Breast epithelium (tissue), 4 donors: ENCODE data around the gene DNAJC21. TPM values are rescaled to one million over a fixed set of nuclear protein-coding genes. Genes with fewer than 3 reads are reported as not detected.
"Not testable (repeated sequence)": the region's sequence is repeated elsewhere in the genome, so short reads cannot be mapped to it uniquely, and the experiment has no call there.

ENCODE experiments used
- DNase-seq, 2 donors: peaks; one replicate each; pipeline ENCODE4 v3.0.0-alpha.2; 2019; ENCODE audit warnings: low spot score in 2 of 2
- H3K27ac ChIP-seq, 2 donors: fragments of 200-600 bp; sonication (generic) in 1 of 2; one replicate each; pipeline ENCODE4 v1.5.1; 2016 to 2019; ENCODE audit warnings: mild to moderate bottlenecking in 1 of 2
- H3K27me3 ChIP-seq, 2 donors: fragments of 200-600 bp; sonication (generic) in 1 of 2; one replicate each; pipeline versions ENCODE4 v1.5.1 to v1.6.0; 2017 to 2019; ENCODE audit warnings: control low read depth in 1 of 2, mild to moderate bottlenecking in 1 of 2
- H3K36me3 ChIP-seq: fragments of 200-600 bp; one replicate; pipeline ENCODE4 v1.5.1; 2019
- H3K4me1 ChIP-seq, 2 donors: fragments of 200-600 bp; sonication (generic); one replicate each; pipeline ENCODE4 v1.5.1; 2016 to 2019; ENCODE audit warnings: control low read depth in 1 of 2
- H3K4me3 ChIP-seq, 3 donors: fragments of 200-600 bp; sonication (generic); 1 replicate in 2 of 3; 2 replicates in 1 of 3; pipeline ENCODE4 v1.5.1; 2016 to 2019; ENCODE audit warnings: mild to moderate bottlenecking in 3 of 3, moderate library complexity in 2 of 3
- H3K9me3 ChIP-seq, 2 donors: fragments of 200-600 bp; sonication (generic) in 1 of 2; one replicate each; pipeline ENCODE4 v1.5.1; 2016 to 2019; ENCODE audit warnings: control low read depth in 1 of 2
- POLR2A ChIP-seq: fragments of 450-650 bp; IDR thresholded peaks from one replicate; pipeline ENCODE4 v1.6.1; 2016; ENCODE audit warnings: antibody characterized with exemption, mild to moderate bottlenecking, moderate library complexity
- POLR2AphosphoS5 ChIP-seq, 3 donors: sonication (generic); formaldehyde crosslinking; IDR thresholded peaks; one replicate each; pipeline ENCODE4 v1.6.1; 2017; ENCODE audit warnings: antibody characterized with exemption in 3 of 3
- intact Hi-C: fragments of 100-400 bp; cut with DNase I; formaldehyde crosslinking; loops from one replicate; pipeline ENCODE4 v1.15.1; 2023; ENCODE audit warnings: low total_unique reads
- total RNA-seq, 3 donors: library from RNA; depleted of rRNA; stranded (reverse); fragments of >200 nt; gene quantifications; one replicate each; pipeline ENCODE4 v1.1.0, GENCODE V29; 2016
- TF ChIP-seq, protein P1 (sequence below), 3 donors: fragments of 450-650 bp; IDR thresholded peaks; one replicate each; pipeline ENCODE4 v1.5.1; 2016 to 2017; ENCODE audit warnings: antibody characterized with exemption in 3 of 3, mild to moderate bottlenecking in 3 of 3, moderate library complexity in 3 of 3

DNAJC21 gene
- total RNA-seq, 3 donors from 2014 or later, result 33.8 to 39.8 (median 36.9) TPM

DNA sequence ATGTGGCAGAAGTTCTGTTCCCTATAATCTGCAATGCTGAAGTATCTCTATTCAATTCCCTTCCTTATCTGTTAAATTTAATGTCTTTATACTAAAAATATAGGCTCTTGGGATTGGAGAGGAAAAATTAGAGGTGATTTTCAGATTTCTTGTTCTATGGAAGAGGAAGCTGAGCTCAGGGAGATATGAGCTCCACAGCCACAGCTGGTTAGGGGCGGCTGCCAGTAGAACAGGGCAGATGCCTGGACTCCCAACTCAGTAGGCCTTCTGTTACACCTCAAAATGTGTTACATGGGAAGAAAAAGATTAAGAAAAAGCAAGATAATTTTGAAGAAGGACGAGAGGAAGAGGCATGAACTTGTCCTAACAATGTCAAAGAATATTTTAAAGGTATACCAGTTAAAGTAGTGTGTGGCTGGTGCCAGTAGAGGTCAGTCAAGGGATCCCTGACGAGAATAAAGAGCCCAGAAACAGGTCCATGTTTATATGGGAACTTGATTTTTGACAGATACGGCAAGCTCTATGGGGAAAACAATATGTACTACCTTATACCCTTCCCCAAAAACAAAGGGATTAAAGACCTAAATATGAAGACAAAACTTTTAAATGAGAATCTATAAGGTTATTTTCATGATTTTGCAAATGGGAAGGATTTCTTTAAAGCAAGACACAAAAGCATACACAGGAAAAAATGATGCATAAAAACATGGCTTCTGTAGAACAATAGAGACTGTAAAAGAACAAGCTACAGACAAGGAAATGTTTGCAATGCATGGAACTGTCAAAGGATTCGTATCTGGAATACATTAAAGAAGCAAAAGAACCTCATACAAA, 28.7 kb downstream of the DNAJC21 start:
- intact Hi-C loops, result no loop called here
- no peak overlapping the region for H3K27ac ChIP-seq

DNA sequence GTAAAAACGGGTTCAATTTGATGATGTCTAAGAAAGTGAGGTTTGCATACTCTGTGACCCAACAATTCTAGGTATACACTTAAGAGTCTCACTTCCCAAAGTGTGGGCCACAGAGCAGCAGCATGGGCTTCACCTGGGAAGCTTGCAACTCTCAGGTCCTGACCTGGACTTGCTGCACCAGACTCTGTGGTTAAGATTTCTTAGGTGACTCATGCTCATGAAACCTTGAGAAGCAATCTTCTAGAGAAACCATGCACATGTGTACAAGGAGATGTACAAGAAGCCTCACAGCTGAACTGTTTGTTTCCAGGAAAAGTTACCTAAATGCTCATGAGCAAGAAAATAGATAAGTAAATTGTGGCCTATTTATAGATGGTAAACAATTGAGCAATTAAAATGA, 30.0 kb downstream of the DNAJC21 start:
- no peaks in the 10 kb centered on the region for H3K27me3 ChIP-seq
- TF ChIP-seq POLR2AphosphoS5 (IDR thresholded peaks at IDR 0.05) (no peak), POLR2A (no peak)
- TF ChIP-seq, protein P1, sequence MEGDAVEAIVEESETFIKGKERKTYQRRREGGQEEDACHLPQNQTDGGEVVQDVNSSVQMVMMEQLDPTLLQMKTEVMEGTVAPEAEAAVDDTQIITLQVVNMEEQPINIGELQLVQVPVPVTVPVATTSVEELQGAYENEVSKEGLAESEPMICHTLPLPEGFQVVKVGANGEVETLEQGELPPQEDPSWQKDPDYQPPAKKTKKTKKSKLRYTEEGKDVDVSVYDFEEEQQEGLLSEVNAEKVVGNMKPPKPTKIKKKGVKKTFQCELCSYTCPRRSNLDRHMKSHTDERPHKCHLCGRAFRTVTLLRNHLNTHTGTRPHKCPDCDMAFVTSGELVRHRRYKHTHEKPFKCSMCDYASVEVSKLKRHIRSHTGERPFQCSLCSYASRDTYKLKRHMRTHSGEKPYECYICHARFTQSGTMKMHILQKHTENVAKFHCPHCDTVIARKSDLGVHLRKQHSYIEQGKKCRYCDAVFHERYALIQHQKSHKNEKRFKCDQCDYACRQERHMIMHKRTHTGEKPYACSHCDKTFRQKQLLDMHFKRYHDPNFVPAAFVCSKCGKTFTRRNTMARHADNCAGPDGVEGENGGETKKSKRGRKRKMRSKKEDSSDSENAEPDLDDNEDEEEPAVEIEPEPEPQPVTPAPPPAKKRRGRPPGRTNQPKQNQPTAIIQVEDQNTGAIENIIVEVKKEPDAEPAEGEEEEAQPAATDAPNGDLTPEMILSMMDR (IDR thresholded peaks at IDR 0.05), result no peak
- no peak overlapping the region for H3K27ac ChIP-seq
- no peaks in the 10 kb centered on the region for H3K4me1 ChIP-seq
- intact Hi-C loops, result no loop called here
- H3K4me3 ChIP-seq, result no peak overlapping the region
- no peaks in the 10 kb centered on the region for H3K36me3 ChIP-seq
- no peak for DNase-seq
- no peaks in the 10 kb centered on the region for H3K9me3 ChIP-seq

More for the DNA sequence above, 28.7 kb downstream of the DNAJC21 start:
- no peak overlapping the region for H3K4me3 ChIP-seq
- no peaks in the 10 kb centered on the region for H3K9me3 ChIP-seq
- no peak for TF ChIP-seq POLR2A
- TF ChIP-seq, protein P1 (IDR thresholded peaks at IDR 0.05), result peak in 2 of 3 donors; percentile 27 to 35
- no peaks in the 10 kb centered on the region for H3K36me3 ChIP-seq
- DNase-seq, result no peak
- H3K27me3 ChIP-seq, result no peaks in the 10 kb centered on the region
- H3K4me1 ChIP-seq, result no peaks in the 10 kb centered on the region

DNA sequence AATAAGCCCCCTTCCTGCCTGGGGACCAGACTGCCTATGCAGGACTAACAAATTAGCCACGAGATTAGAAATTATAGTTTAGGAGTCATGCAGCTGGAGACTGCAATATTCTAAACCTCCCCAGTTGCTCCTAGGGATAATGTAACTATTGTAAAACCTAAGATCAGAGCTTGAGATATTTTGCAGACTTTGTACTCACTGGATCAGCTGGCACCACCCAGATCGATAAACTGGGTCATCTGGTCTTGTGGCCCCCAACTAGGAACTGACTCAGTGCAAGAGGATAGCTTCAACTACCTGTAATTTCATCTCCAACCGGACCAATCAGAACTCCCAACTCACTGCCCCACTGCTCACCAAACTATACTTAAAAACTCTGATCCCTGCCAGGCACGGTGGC, 38.2 kb downstream of the DNAJC21 start:
- no peak for TF ChIP-seq POLR2AphosphoS5 (IDR thresholded peaks at IDR 0.05)
- H3K4me3 ChIP-seq, result no peak overlapping the region
- no peaks in the 10 kb centered on the region for H3K4me1 ChIP-seq
- peaks cover 0 to 6% of the 10 kb centered on the region in 2 donors for H3K9me3 ChIP-seq
- intact Hi-C loops, result no loop called here
- DNase-seq, result no peak
- H3K27ac ChIP-seq, result no peak overlapping the region
- no peaks in the 10 kb centered on the region for H3K36me3 ChIP-seq
- H3K27me3 ChIP-seq, result no peaks in the 10 kb centered on the region

DNA sequence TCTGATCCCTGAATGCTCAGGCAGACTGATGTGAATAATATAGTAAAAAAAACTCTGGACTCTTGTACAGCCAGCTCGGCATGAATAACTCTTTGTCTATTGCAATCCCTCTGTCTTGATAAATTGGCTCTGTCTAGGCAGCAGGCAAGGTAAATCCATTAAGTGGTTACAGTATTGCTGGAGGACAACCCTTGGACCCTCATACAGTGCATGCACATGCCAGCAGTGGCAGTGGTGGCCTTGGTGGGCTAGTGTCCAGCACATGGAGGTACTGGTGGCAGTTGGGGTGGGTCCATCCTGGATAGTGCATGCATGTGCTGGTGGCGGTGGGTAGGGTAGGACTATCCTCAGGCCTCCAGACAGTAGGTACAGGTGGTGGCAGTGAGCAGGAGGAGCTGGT, 38.9 kb downstream of the DNAJC21 start:
- intact Hi-C loops, result no loop called here
- DNase-seq, result no peak
- Histone ChIP-seq H3K27me3 (no peaks in the 10 kb centered on the region), H3K9me3 (peaks cover 0 to 6% of the 10 kb centered on the region in 2 donors), H3K36me3 (no peaks in the 10 kb centered on the region), H3K4me3 (no peak overlapping the region), H3K27ac (no peak overlapping the region), H3K4me1 (no peaks in the 10 kb centered on the region)
- no peak for TF ChIP-seq POLR2AphosphoS5 (IDR thresholded peaks at IDR 0.05)
- TF ChIP-seq POLR2A, result no peak
- TF ChIP-seq, protein P1 (IDR thresholded peaks at IDR 0.05), result no peak

DNA sequence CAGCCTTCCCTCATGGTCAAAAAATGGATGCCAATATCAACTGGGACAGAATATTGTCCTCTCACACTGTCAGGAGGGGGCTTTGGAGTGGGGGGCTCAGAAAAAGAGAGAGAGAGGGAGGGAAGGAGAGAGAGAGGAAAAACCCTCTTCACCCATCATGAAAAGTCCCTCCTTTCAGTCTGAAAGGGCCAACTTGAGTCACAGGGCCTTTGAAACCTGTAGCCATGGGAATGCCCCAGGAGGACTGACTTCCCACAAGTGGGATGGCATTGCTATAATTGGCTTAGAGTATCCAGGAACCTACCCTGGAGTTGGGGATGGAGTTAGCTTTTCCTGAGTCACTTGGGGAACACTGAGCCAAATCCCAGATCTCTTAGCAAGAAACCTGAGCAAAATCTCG, 41.2 kb downstream of the DNAJC21 start:
- intact Hi-C loops, result no loop called here
- H3K4me1 ChIP-seq, result no peaks in the 10 kb centered on the region
- H3K9me3 ChIP-seq, result peaks cover 0 to 6% of the 10 kb centered on the region in 2 donors
- TF ChIP-seq POLR2A (no peak), POLR2AphosphoS5 (IDR thresholded peaks at IDR 0.05) (no peak)
- TF ChIP-seq, protein P1 (IDR thresholded peaks at IDR 0.05), result no peak
- H3K27ac ChIP-seq, result no peak overlapping the region
- H3K27me3 ChIP-seq, result no peaks in the 10 kb centered on the region
- no peaks in the 10 kb centered on the region for H3K36me3 ChIP-seq
- no peak for DNase-seq
- H3K4me3 ChIP-seq, result no peak overlapping the region

DNA sequence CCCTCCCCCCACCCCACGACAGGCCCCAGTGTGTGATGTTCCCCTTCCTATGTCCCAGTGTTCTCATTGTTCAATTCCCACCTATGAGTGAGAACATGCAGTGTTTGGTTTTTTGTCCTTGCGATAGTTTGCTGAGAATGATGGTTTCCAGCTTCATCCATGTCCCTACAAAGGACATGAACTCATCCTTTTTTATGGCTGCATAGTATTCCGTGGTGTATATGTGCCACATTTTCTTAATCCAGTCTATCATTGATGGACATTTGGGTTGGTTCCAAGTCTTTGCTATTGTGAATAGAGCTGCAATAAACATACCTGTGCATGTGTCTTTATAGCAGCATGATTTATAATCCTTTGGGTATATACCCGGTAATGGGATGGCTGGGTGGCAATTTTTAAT, 42.3 kb downstream of the DNAJC21 start:
- intact Hi-C loops, H3K4me1 ChIP-seq: not testable (repeated sequence)

More for the DNA sequence above, 42.3 kb downstream of the DNAJC21 start:
- not testable (repeated sequence) for H3K27me3 ChIP-seq, H3K9me3 ChIP-seq, DNase-seq, H3K36me3 ChIP-seq, H3K4me3 ChIP-seq, H3K27ac ChIP-seq
